HEK293 (cell line): Measurements from ENCODE around the gene SLC38A10.

ENCODE experiments used
- CTCF ChIA-PET: fragments of 350-600 bp; formaldehyde crosslinking; extraction: SDS; loops from one replicate; lab custom pipeline; 2021; ENCODE audit warnings: antibody characterized with exemption; lab: Yijun Ruan, JAX
- POLR2A ChIA-PET: fragments of 300-600 bp; formaldehyde crosslinking; extraction: SDS; loops from one replicate; lab custom pipeline; 2020; ENCODE audit warnings: antibody characterized with exemption, inconsistent platforms; lab: Yijun Ruan, JAX
- H3K27ac ChIP-seq: fragments of 200-500 bp; sonication (Bioruptor generic); 2 replicates; pipeline ENCODE4 v1.5.1; 2014; ENCODE audit warnings: low read depth, low read length, control low read depth, inconsistent platforms; ENCODE audit errors: extremely low read depth
- H3K36me3 ChIP-seq, 2 experiments: fragments of 200-500 bp in 1 of 2; sonication (Bioruptor generic) in 1 of 2; 1 replicate in 1 of 2; 2 replicates in 1 of 2; pipeline ENCODE4 v1.5.1; 2014 to 2017; ENCODE audit warnings: inconsistent platforms in 2 of 2, low read length in 2 of 2; ENCODE audit not compliant: control insufficient read depth in 2 of 2, insufficient read depth in 1 of 2
- H3K4me1 ChIP-seq: fragments of 200-500 bp; sonication (Bioruptor generic); 2 replicates; pipeline ENCODE4 v1.5.1; 2014; ENCODE audit warnings: mild to moderate bottlenecking, low read length, inconsistent platforms; ENCODE audit not compliant: control insufficient read depth, insufficient read depth
- H3K4me3 ChIP-seq: 2 replicates; pipeline ENCODE4 v1.5.1; 2011; ENCODE audit warnings: low read depth, mild to moderate bottlenecking, control low read depth, low read length, moderate library complexity
- H3K9me3 ChIP-seq: fragments of 200-500 bp; sonication (Bioruptor generic); 2 replicates; pipeline ENCODE4 v1.5.1; 2014; ENCODE audit warnings: low read depth, low read length, inconsistent platforms; ENCODE audit not compliant: control insufficient read depth, insufficient read depth
- EGR2 ChIP-seq: fragments of 450-650 bp; formaldehyde crosslinking; IDR thresholded peaks from 2 replicates; pipeline ENCODE4 v1.5.1; 2016; ENCODE audit warnings: low read depth, missing biosample characterization, missing genetic modification characterization
- GLIS1 ChIP-seq: fragments of 450-650 bp; formaldehyde crosslinking; IDR thresholded peaks from 2 replicates; pipeline ENCODE4 v1.5.1; 2016; ENCODE audit warnings: missing biosample characterization, missing genetic modification characterization
- HOXD13 ChIP-seq: sonication (generic); formaldehyde crosslinking; IDR thresholded peaks from 2 replicates; pipeline ENCODE4 v1.8.0; 2022; ENCODE audit warnings: missing genetic modification reagents, borderline replicate concordance
- IKZF3 ChIP-seq: fragments of 450-650 bp; IDR thresholded peaks from 2 replicates; pipeline ENCODE4 v1.5.0; 2018; ENCODE audit warnings: missing biosample characterization, mild to moderate bottlenecking, missing genetic modification characterization, moderate library complexity
- SCRT2 ChIP-seq: fragments of 450-650 bp; formaldehyde crosslinking; IDR thresholded peaks from 2 replicates; pipeline ENCODE4 v1.5.1; 2016; ENCODE audit warnings: missing biosample characterization, missing genetic modification characterization
- ZFHX2 ChIP-seq: fragments of 450-650 bp; formaldehyde crosslinking; conservative IDR thresholded peaks from 2 replicates; pipeline ENCODE4 v1.5.1; 2016; ENCODE audit warnings: missing biosample characterization, missing genetic modification characterization
- ZIC2 ChIP-seq: fragments of 450-650 bp; formaldehyde crosslinking; IDR thresholded peaks from 2 replicates; pipeline ENCODE4 v1.5.1; 2016; ENCODE audit warnings: missing biosample characterization, missing genetic modification characterization
- ZNF23 ChIP-seq: fragments of 450-650 bp; formaldehyde crosslinking; IDR thresholded peaks from 2 replicates; pipeline ENCODE4 v1.5.1; 2016; ENCODE audit warnings: missing biosample characterization, missing genetic modification characterization, borderline replicate concordance
- ZNF324 ChIP-seq: fragments of 450-650 bp; formaldehyde crosslinking; IDR thresholded peaks from 2 replicates; pipeline ENCODE4 v1.5.1; 2016; ENCODE audit warnings: missing biosample characterization, missing genetic modification characterization
- ZNF416 ChIP-seq: fragments of 450-650 bp; formaldehyde crosslinking; IDR thresholded peaks from 2 replicates; pipeline ENCODE4 v1.5.1; 2016; ENCODE audit warnings: missing biosample characterization, missing genetic modification characterization
- ZNF600 ChIP-seq: fragments of 450-650 bp; formaldehyde crosslinking; IDR thresholded peaks from 2 replicates; pipeline ENCODE4 v1.5.1; 2016; ENCODE audit warnings: missing biosample characterization, missing genetic modification characterization
- ZNF677 ChIP-seq: fragments of 450-650 bp; IDR thresholded peaks from 2 replicates; pipeline ENCODE4 v1.5.0; 2018; ENCODE audit warnings: missing biosample characterization, mild to moderate bottlenecking, missing genetic modification characterization, moderate library complexity
- ZNF785 ChIP-seq: fragments of 450-650 bp; formaldehyde crosslinking; IDR thresholded peaks from 2 replicates; pipeline ENCODE4 v1.5.1; 2016; ENCODE audit warnings: missing biosample characterization, missing genetic modification characterization
- TF ChIP-seq, protein P1 (sequence below): fragments of 450-650 bp; formaldehyde crosslinking; IDR thresholded peaks from 2 replicates; pipeline ENCODE4 v1.5.1; 2016; ENCODE audit warnings: missing biosample characterization, missing genetic modification characterization
- TF ChIP-seq, protein P2 (sequence below): fragments of 450-650 bp; formaldehyde crosslinking; IDR thresholded peaks from 2 replicates; pipeline ENCODE4 v1.5.1; 2016; ENCODE audit warnings: missing biosample characterization, missing genetic modification characterization
- TF ChIP-seq, protein P3 (sequence below): fragments of 450-650 bp; formaldehyde crosslinking; IDR thresholded peaks from 2 replicates; pipeline ENCODE4 v1.5.1; 2016; ENCODE audit warnings: missing biosample characterization, missing genetic modification characterization, borderline replicate concordance

Gene SLC38A10

DNA sequence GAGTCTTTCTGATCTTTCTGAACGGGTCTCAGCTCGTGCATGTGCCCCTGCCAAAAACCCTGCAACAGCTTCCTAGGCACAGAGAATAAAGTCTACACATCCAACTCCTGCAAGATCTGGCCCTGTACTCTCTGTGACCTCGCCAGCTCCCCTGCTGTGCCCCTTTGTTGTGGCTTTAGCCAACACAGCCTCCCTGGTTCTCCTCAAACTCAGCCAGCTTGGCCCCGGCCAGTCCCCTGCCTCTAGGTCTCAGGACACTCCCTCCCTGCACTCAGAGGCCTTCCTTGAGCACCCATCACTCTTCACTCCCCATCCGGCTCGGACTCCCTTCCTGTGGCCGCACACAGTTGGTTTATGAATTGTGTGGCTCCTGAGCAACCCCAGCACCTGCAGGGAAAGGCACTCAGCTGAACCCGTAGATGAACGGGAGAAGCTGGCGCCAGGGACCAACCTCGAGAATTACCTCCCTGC is 73.7 kb downstream of the SLC38A10 start:
- H3K36me3 ChIP-seq = peaks cover 0 to 34% of the 10 kb centered on the region in 2 experiments; a peak in 2 of 3 replicates
- peaks cover 13% of the 10 kb centered on the region for H3K4me1 ChIP-seq
- peak overlapping the region; percentile 86 for H3K4me3 ChIP-seq
- TF ChIP-seq GLIS1 (tag by site-specific recombination) (peak; percentile 47), ZNF785 (no peak), ZIC2 (0 out of 2 replicates have a peak, but pooled peaks have one; percentile 18), ZNF600 (tag by site-specific recombination) (peak; percentile 91), ZNF416 (no peak)
- ChIA-PET POLR2A (interaction anchor here (0.6 to 1.4 kb wide), 2 partner anchors 18 to 59 kb away, joined by 3 to 4 read pairs; partner anchors contain the start of genes NDUFAF8 and TEPSIN), CTCF (interaction anchor here (0.6 to 1.0 kb wide), 3 partner anchors 10 to 119 kb away, joined by 3 to 5 read pairs (median 3); no protein-coding TSS in a partner anchor)
- no peaks in the 10 kb centered on the region for H3K9me3 ChIP-seq
- H3K27ac ChIP-seq = no peak overlapping the region

DNA sequence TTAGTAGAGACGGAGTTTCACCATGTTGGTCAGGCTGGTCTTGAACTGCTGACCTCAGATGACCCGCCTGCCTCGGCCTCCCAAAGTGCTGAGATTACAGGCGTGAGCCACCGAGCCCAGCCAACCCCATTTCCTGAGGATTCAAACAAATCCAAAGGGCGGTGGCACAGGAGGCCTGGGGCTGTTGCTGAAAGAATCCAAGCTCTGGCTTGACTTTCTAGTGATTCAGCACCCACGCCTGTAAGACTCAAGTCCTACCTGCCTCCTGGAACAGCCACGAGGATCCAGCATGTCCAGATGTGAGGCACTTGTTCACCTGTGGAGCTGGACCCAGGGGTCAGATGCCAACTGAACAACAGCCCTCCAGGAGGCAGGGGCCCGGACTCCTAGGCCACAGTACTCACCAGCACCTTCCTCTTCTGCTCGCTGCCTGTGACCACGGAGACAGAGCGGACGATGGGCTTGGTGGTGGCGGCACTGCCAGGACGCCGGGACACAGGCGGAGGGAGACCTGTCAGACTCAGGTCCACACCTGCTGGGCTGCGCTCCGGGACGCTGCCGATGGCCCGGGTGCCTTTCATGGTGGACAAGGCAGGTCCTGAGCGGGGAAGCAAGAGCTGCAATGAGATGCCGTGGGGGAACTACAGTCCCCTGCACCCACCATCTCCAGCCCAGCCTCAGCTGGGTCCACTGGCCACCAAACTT is 75.5 kb downstream of the SLC38A10 start:
- ChIA-PET CTCF (interaction anchor here (1.1 kb wide), 1 partner anchor 76 kb away, joined by 3 read pairs; no protein-coding TSS in a partner anchor), POLR2A (interaction anchor here (0.7 kb wide), 2 partner anchors 272 to 284 kb away, joined by 3 to 5 read pairs; no protein-coding TSS in a partner anchor)
- TF ChIP-seq ZNF23 (tag by site-specific recombination) (no peak), SCRT2 (tag by site-specific recombination) (0 out of 2 replicates have a peak, but pooled peaks have one; percentile 17)
- peaks cover 0 to 35% of the 10 kb centered on the region in 2 experiments; a peak in 2 of 3 replicates for H3K36me3 ChIP-seq
- no peak overlapping the region for H3K4me3 ChIP-seq
- no peaks in the 10 kb centered on the region for H3K9me3 ChIP-seq
- no peak overlapping the region for H3K27ac ChIP-seq
- H3K4me1 ChIP-seq = peaks cover 13% of the 10 kb centered on the region

DNA sequence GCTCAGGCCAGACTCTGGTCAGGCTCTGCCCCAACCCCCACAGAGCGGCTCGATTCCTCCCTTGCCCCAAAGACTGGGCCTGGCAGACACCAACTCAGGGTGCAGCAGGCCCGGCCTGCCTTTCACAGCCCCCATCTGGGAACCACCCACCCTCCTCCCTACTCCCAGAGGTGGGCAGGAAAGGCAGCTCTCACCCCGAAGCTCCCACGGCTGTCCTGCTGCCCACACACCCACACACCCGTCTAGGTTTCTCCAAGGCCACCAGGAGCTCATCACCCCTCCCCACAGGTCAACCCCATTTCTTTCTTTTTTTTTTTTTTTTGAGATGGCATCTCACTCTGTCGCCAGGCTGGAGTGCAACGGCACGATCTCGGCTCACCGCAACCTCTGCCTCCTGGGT is 76.1 kb downstream of the SLC38A10 start:
- H3K36me3 ChIP-seq = peaks cover 0 to 35% of the 10 kb centered on the region in 2 experiments; a peak in 2 of 3 replicates
- TF ChIP-seq, protein P1, sequence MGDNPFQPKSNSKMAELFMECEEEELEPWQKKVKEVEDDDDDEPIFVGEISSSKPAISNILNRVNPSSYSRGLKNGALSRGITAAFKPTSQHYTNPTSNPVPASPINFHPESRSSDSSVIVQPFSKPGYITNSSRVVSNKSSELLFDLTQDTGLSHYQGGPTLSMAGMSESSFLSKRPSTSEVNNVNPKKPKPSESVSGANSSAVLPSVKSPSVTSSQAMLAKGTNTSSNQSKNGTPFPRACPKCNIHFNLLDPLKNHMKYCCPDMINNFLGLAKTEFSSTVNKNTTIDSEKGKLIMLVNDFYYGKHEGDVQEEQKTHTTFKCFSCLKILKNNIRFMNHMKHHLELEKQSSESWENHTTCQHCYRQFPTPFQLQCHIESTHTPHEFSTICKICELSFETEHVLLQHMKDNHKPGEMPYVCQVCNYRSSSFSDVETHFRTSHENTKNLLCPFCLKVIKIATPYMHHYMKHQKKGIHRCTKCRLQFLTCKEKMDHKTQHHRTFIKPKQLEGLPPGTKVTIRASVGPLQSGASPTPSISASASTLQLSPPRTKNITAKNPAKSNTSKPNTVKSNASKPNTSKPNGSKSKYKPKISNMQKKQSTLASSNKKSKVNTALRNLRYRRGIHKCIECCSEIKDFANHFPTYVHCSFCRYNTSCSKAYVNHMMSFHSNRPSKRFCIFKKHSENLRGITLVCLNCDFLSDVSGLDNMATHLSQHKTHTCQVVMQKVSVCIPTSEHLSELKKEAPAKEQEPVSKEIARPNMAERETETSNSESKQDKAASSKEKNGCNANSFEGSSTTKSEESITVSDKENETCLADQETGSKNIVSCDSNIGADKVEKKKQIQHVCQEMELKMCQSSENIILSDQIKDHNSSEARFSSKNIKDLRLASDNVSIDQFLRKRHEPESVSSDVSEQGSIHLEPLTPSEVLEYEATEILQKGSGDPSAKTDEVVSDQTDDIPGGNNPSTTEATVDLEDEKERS (tag by site-specific recombination) = no peak
- TF ChIP-seq ZFHX2 (tag by site-specific recombination) = peak; percentile 96
- peak; percentile 98 for TF ChIP-seq EGR2
- H3K4me3 ChIP-seq = no peak overlapping the region
- CTCF ChIA-PET = interaction anchor here (1.1 kb wide), 1 partner anchor 76 kb away, joined by 3 read pairs; no protein-coding TSS in a partner anchor
- no peaks in the 10 kb centered on the region for H3K9me3 ChIP-seq
- POLR2A ChIA-PET = interaction anchor here (0.7 kb wide), 2 partner anchors 273 to 285 kb away, joined by 3 to 5 read pairs; no protein-coding TSS in a partner anchor
- no peak overlapping the region for H3K27ac ChIP-seq
- H3K4me1 ChIP-seq = peaks cover 13% of the 10 kb centered on the region

DNA sequence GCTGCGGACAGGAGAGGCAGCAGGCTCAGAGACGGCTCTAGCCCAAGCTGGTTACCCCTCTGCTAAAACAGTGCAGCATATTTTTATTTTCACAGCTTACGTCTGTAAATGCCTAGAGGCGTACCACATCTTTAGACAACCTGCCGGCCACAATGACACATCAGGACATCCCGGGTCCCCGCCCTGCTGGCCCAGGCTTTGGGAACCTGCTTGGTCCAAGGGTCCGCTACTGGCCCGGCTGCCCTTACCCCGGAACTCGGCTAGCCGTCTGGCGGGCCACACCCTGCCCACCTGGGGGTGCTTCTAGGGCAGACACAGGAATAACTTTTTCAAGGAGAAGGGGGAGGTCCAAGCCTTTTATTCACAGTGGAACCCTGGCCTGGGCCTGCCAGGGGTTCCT is 76.6 kb downstream of the SLC38A10 start:
- Histone ChIP-seq H3K27ac (0 out of 2 replicates have a peak overlapping the region, but pooled peaks have one; percentile 4), H3K9me3 (no peaks in the 10 kb centered on the region), H3K4me3 (no peak overlapping the region), H3K4me1 (peaks cover 11% of the 10 kb centered on the region), H3K36me3 (peaks cover 0 to 38% of the 10 kb centered on the region in 2 experiments; a peak in 2 of 3 replicates)
- ChIA-PET CTCF (interaction anchor here (0.6 kb wide), 1 partner anchor 999 kb away, joined by 3 read pairs; no protein-coding TSS in a partner anchor), POLR2A (interaction anchor here (1.7 kb wide), 1 partner anchor 21 kb away, joined by 4 read pairs; the partner anchor contains the start of genes NDUFAF8 and TEPSIN)
- TF ChIP-seq HOXD13 (CRISPR knock-in tag) (no peak), IKZF3 (tag by site-specific recombination) (no peak), ZNF324 (tag by site-specific recombination) (no peak), ZIC2 (no peak), ZNF677 (tag by site-specific recombination) (no peak)
- TF ChIP-seq, protein P2, sequence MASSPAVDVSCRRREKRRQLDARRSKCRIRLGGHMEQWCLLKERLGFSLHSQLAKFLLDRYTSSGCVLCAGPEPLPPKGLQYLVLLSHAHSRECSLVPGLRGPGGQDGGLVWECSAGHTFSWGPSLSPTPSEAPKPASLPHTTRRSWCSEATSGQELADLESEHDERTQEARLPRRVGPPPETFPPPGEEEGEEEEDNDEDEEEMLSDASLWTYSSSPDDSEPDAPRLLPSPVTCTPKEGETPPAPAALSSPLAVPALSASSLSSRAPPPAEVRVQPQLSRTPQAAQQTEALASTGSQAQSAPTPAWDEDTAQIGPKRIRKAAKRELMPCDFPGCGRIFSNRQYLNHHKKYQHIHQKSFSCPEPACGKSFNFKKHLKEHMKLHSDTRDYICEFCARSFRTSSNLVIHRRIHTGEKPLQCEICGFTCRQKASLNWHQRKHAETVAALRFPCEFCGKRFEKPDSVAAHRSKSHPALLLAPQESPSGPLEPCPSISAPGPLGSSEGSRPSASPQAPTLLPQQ (tag by site-specific recombination) = no peak
- TF ChIP-seq, protein P3, sequence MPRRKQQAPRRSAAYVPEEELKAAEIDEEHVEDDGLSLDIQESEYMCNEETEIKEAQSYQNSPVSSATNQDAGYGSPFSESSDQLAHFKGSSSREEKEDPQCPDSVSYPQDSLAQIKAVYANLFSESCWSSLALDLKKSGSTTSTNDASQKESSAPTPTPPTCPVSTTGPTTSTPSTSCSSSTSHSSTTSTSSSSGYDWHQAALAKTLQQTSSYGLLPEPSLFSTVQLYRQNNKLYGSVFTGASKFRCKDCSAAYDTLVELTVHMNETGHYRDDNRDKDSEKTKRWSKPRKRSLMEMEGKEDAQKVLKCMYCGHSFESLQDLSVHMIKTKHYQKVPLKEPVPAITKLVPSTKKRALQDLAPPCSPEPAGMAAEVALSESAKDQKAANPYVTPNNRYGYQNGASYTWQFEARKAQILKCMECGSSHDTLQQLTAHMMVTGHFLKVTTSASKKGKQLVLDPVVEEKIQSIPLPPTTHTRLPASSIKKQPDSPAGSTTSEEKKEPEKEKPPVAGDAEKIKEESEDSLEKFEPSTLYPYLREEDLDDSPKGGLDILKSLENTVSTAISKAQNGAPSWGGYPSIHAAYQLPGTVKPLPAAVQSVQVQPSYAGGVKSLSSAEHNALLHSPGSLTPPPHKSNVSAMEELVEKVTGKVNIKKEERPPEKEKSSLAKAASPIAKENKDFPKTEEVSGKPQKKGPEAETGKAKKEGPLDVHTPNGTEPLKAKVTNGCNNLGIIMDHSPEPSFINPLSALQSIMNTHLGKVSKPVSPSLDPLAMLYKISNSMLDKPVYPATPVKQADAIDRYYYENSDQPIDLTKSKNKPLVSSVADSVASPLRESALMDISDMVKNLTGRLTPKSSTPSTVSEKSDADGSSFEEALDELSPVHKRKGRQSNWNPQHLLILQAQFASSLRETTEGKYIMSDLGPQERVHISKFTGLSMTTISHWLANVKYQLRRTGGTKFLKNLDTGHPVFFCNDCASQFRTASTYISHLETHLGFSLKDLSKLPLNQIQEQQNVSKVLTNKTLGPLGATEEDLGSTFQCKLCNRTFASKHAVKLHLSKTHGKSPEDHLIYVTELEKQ (tag by site-specific recombination) = no peak
